SK-N-SH (cell line): Measurements from ENCODE around the gene DENND1A.

ENCODE experiments used
- NFIC ChIP-seq: IDR thresholded peaks from 2 replicates; pipeline ENCODE4 v1.4.0; 2012; ENCODE audit warnings: borderline replicate concordance
- POLR2AphosphoS5 ChIP-seq: IDR thresholded peaks from 2 replicates; pipeline ENCODE4 v1.6.1; 2012; ENCODE audit warnings: low read depth, low read length
- SMC3 ChIP-seq: IDR thresholded peaks from 2 replicates; pipeline ENCODE4 v1.6.1; 2012; ENCODE audit warnings: low read depth, low read length, improper control_type of control experiment
- TF ChIP-seq, protein P1 (sequence below): fragments of 150-350 bp; IDR thresholded peaks from 2 replicates; pipeline ENCODE4 v1.6.1; 2017; ENCODE audit warnings: antibody characterized with exemption, low read length, low read depth, borderline replicate concordance

DNA sequence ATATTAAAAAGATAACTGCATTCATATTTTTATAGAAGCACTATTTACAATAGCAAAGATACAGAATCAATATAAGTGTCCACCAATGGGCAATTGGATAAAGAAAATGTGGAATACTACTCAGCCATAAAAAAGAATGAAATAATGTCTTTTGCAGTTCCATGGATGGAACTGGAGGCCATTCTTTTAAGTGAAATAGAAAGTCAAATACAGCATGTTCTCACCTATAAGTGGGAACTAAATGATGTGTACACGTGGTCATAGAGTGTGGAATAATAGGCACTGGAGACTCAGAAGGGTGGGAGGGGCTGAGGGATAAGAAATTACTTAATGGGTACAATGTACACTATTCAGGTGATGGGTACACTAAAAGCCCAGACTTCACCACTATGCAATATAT is 53.2 kb downstream of the DENND1A start:
- TF ChIP-seq, protein P1, sequence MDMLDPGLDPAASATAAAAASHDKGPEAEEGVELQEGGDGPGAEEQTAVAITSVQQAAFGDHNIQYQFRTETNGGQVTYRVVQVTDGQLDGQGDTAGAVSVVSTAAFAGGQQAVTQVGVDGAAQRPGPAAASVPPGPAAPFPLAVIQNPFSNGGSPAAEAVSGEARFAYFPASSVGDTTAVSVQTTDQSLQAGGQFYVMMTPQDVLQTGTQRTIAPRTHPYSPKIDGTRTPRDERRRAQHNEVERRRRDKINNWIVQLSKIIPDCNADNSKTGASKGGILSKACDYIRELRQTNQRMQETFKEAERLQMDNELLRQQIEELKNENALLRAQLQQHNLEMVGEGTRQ, result no peak
- TF ChIP-seq POLR2AphosphoS5 (no peak), SMC3 (no peak), NFIC (no peak)
